Calu3 (cell line): Measurements from ENCODE around the gene SLC66A1. TPM values are rescaled to one million over a fixed set of nuclear protein-coding genes. Genes with fewer than 3 reads are reported as not detected.

Experiments used
- BruUV-seq: library from RNA; stranded (reverse); fragments of 400-500 nt; replicated peaks from 2 replicates; lab custom pipeline; 2021; lab: Mats Ljungman, UMichigan
- CTCF ChIA-PET: fragments of 300-600 bp; sonication (Branson Sonifier 250); formaldehyde crosslinking; loops from one replicate; lab custom pipeline; 2022; ENCODE audit warnings: antibody characterized with exemption; lab: Charles Lee
- DNase-seq: peaks from one replicate; pipeline ENCODE4 v3.0.0; 2022
- H3K27ac Mint-ChIP-seq: one replicate; pipeline ENCODE4 v1.8.0; 2022; ENCODE audit warnings: mixed read lengths; ENCODE audit not compliant: unreplicated experiment
- H3K27me3 Mint-ChIP-seq: one replicate; pipeline ENCODE4 v1.8.0; 2022; ENCODE audit warnings: mixed read lengths; ENCODE audit not compliant: unreplicated experiment
- H3K36me3 Mint-ChIP-seq: one replicate; pipeline ENCODE4 v1.8.0; 2022; ENCODE audit warnings: mild to moderate bottlenecking, moderate library complexity, mixed read lengths; ENCODE audit not compliant: insufficient read depth, unreplicated experiment
- H3K4me1 Mint-ChIP-seq: one replicate; pipeline ENCODE4 v1.8.0; 2022; ENCODE audit warnings: mild to moderate bottlenecking, low read depth, mixed read lengths; ENCODE audit not compliant: unreplicated experiment
- H3K4me3 Mint-ChIP-seq: one replicate; pipeline ENCODE4 v1.8.0; 2022; ENCODE audit warnings: mild to moderate bottlenecking, low read depth, moderate library complexity, mixed read lengths; ENCODE audit not compliant: unreplicated experiment
- H3K9me3 Mint-ChIP-seq: one replicate; pipeline ENCODE4 v1.8.0; 2022; ENCODE audit warnings: low read depth, mixed read lengths; ENCODE audit not compliant: unreplicated experiment
- intact Hi-C: fragments of 100-400 bp; cut with micrococcal nuclease; formaldehyde crosslinking; loops from one replicate; pipeline ENCODE4 v1.10.0; 2022; ENCODE audit not compliant: unreplicated experiment
- total RNA-seq: library from RNA; stranded (reverse); gene quantifications from 2 replicates; pipeline ENCODE4 v1.2.3, GENCODE V29; 2022
- TF ChIP-seq, protein P1 (sequence below): fragments of 200-600 bp; IDR thresholded peaks from one replicate; pipeline ENCODE4 v1.8.0; 2022; ENCODE audit warnings: antibody characterized with exemption; ENCODE audit not compliant: unreplicated experiment

Gene SLC66A1
- total RNA-seq, 1 experiment from 2014 or later, result 10.0 TPM

DNA sequence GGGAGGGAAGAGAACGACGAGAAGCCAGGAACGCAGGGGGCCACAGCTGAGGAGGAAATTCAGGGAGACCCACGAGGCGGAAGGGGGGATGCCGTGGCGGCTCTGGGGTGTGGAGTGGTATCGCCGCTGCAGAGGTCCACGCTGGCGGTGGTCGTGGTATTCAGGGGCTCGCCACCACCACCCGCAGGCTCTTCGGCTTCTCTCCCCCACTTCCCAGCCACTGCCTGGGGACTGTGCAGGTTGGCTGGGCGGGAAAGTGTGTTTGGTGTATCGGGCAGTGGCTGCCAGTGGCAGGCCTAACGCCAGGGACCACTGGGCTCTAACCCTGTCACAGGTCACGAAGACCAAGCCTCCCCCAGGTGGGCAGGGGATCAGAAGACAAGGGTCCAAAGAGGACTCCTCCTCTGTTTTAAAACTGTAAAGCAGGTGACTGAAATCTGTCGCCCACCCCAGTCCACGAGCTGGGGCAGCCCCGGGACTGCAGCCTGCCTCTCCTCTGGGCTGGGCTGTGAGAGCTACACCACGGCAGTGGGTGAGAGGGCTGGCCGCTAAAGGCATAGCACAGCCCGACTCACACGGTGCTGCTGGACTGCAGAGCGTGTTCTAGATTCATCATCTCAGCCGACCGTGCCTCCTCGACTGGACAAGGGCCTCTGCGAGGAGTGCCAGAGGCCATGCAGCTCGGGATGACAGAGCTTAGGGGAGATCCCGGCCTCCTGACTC, 30.9 kb downstream of the SLC66A1 start:
- Mint-ChIP-seq H3K27me3 (no peaks in the 10 kb centered on the region), H3K4me1 (no peaks in the 10 kb centered on the region), H3K36me3 (peaks cover 38% of the 10 kb centered on the region), H3K4me3 (no peak overlapping the region), H3K9me3 (no peaks in the 10 kb centered on the region), H3K27ac (no peak overlapping the region)
- no peak for DNase-seq
- no TSS peak for BruUV-seq
- CTCF ChIA-PET, result interaction anchor here (1.2 kb wide), 1 partner anchor 239 kb away, joined by 3 read pairs; no protein-coding TSS in a partner anchor
- TF ChIP-seq, protein P1, sequence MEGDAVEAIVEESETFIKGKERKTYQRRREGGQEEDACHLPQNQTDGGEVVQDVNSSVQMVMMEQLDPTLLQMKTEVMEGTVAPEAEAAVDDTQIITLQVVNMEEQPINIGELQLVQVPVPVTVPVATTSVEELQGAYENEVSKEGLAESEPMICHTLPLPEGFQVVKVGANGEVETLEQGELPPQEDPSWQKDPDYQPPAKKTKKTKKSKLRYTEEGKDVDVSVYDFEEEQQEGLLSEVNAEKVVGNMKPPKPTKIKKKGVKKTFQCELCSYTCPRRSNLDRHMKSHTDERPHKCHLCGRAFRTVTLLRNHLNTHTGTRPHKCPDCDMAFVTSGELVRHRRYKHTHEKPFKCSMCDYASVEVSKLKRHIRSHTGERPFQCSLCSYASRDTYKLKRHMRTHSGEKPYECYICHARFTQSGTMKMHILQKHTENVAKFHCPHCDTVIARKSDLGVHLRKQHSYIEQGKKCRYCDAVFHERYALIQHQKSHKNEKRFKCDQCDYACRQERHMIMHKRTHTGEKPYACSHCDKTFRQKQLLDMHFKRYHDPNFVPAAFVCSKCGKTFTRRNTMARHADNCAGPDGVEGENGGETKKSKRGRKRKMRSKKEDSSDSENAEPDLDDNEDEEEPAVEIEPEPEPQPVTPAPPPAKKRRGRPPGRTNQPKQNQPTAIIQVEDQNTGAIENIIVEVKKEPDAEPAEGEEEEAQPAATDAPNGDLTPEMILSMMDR, result no peak
- intact Hi-C loops, result no loop called here

DNA sequence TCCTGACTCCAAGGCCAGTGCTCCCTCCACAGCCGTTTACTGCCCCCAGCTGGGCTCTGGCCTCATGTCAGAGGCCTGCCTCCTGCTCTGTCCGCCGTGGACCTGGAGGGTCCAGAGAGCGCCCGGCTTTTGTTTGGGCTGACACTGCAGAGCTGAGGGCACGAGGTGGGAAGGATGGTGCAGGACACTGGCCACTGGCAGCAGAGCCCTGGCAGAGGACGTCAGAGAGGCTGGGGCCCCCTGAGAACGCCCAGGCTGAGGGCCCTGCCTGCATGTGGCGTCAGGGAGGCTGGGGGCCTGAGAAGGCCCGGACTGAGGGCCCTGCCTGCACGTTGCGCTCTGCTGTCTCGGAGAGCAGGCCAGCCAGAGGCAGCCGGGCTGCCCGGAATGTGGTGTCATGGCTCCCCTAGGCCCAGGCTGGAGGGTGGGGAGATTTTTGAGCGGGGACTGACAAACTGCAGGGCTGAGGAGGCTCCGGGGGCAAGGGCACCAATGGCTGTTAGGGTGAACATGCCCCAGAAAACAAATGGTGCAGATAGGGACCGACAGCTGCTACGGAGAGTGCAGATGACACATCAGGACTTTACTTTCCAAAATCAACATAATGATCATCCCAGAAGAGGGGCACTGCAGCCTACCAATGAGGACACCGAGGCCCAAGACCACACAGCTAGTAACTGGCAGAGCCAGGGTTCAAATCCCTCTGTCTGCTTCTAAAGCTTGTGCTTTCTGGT, 31.7 kb downstream of the SLC66A1 start:
- TF ChIP-seq, protein P1, result no peak
- Mint-ChIP-seq H3K36me3 (peaks cover 33% of the 10 kb centered on the region), H3K9me3 (no peaks in the 10 kb centered on the region), H3K27ac (no peak overlapping the region), H3K27me3 (no peaks in the 10 kb centered on the region), H3K4me1 (no peaks in the 10 kb centered on the region), H3K4me3 (no peak overlapping the region)
- no TSS peak for BruUV-seq
- CTCF ChIA-PET, result no interaction called here
- DNase-seq, result no peak
- intact Hi-C loops, result no loop called here

DNA sequence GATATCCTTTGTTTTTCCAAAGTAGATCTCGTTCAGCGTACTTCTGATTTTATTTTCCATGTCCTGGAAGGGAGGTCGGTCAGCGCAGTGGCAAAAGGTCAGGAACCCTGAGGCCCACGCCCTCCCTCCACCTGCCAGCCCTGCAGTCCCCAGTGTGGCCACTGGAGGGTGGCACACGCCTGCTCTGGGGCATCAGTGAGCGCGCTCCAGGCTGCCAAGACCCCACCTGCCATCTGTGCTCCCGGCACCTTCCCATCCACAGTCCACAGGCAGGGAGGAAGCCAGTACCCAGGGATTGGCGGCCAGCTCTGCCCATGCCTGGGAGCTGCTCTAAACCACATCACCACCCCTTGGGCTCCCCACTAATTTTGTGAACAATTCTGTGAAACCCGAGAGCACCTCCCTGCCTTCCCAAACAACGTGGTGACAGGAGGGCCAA, 32.3 kb downstream of the SLC66A1 start:
- TF ChIP-seq, protein P1, result peak; percentile 63
- intact Hi-C loops, result no loop called here
- CTCF ChIA-PET, result no interaction called here
- Mint-ChIP-seq H3K36me3 (peaks cover 33% of the 10 kb centered on the region), H3K27me3 (no peaks in the 10 kb centered on the region), H3K9me3 (no peaks in the 10 kb centered on the region), H3K27ac (no peak overlapping the region), H3K4me1 (no peaks in the 10 kb centered on the region), H3K4me3 (no peak overlapping the region)
- no TSS peak for BruUV-seq
- peak; percentile 57 for DNase-seq

DNA sequence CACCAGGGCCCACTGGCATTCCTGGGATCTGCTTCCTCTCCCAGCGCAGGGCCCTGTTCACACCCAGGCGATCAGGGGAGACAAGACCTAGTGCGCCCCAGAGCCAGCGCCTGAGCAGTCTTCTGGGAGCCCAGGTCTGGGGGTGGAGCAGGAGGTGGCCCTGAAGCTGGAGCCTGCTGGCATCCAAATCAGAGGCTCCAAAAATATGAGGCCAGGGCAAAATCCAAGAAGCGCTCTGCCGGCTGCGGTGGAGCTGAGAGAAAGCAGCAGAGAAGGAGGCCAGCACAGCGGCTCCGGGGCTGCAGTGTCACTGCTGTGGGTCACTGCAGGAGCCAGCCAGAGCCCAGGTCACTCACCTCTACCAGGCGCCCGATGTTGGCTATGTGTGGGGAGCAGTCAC, 32.7 kb downstream of the SLC66A1 start:
- H3K27me3 Mint-ChIP-seq, result no peaks in the 10 kb centered on the region
- peaks cover 33% of the 10 kb centered on the region for H3K36me3 Mint-ChIP-seq
- intact Hi-C loops, result no loop called here
- TF ChIP-seq, protein P1, result no peak
- BruUV-seq, result no TSS peak
- H3K27ac Mint-ChIP-seq, result no peak overlapping the region
- CTCF ChIA-PET, result no interaction called here
- H3K4me1 Mint-ChIP-seq, result no peaks in the 10 kb centered on the region
- no peak for DNase-seq
- H3K4me3 Mint-ChIP-seq, result no peak overlapping the region
- H3K9me3 Mint-ChIP-seq, result no peaks in the 10 kb centered on the region
